Neuronal stem cell (in vitro differentiated cells): ENCODE measurements around the gene PHLDB3.

Experiments used
- DNase-seq: peaks from one replicate; pipeline ENCODE4 v3.0.0-alpha.2; 2013; ENCODE audit warnings: low spot score
- H2AFZ ChIP-seq: one replicate; pipeline ENCODE4 v1.6.1; 2013; ENCODE audit warnings: mild to moderate bottlenecking, low read length, inconsistent platforms
- H2AK5ac ChIP-seq: 2 replicates; pipeline ENCODE4 v1.6.1; 2013; ENCODE audit warnings: low read depth, mild to moderate bottlenecking, inconsistent platforms, low read length, moderate library complexity, mixed read lengths
- H2BK120ac ChIP-seq: 2 replicates; pipeline ENCODE4 v1.6.1; 2013; ENCODE audit warnings: low read depth, mild to moderate bottlenecking, inconsistent platforms, low read length, moderate library complexity, mixed read lengths
- H2BK12ac ChIP-seq: one replicate; pipeline ENCODE4 v1.6.1; 2013; ENCODE audit warnings: low read length, inconsistent platforms
- H2BK15ac ChIP-seq: 2 replicates; pipeline ENCODE4 v1.6.1; 2013; ENCODE audit warnings: mild to moderate bottlenecking, low read length, inconsistent platforms, mixed read lengths
- H2BK5ac ChIP-seq: one replicate; pipeline ENCODE4 v1.6.1; 2013; ENCODE audit warnings: inconsistent platforms, mild to moderate bottlenecking, low read length, moderate library complexity
- H3K14ac ChIP-seq: one replicate; pipeline ENCODE4 v1.6.1; 2013; ENCODE audit warnings: low read length, inconsistent platforms
- H3K18ac ChIP-seq: 2 replicates; pipeline ENCODE4 v1.6.1; 2013; ENCODE audit warnings: low read length, inconsistent platforms
- H3K23ac ChIP-seq: 2 replicates; pipeline ENCODE4 v1.6.1; 2013; ENCODE audit warnings: low read depth, mild to moderate bottlenecking, mixed read lengths, low read length, inconsistent platforms; ENCODE audit not compliant: poor library complexity
- H3K27ac ChIP-seq: replicated peaks from 3 replicates; pipeline ENCODE4 v1.5.1; 2013; ENCODE audit warnings: low read length, inconsistent platforms
- H3K27me3 ChIP-seq, 3 experiments: 2 replicates each; pipeline ENCODE4 v1.6.1; 2013; ENCODE audit warnings: low read length in 3 of 3, mild to moderate bottlenecking in 2 of 3, inconsistent platforms in 1 of 3, low read depth in 1 of 3, mixed read lengths in 1 of 3, moderate library complexity in 1 of 3; ENCODE audit not compliant: control insufficient read depth in 3 of 3, insufficient read depth in 3 of 3
- H3K36me3 ChIP-seq, 2 donors: replicated peaks in 1 of 2; 2 replicates each; pipeline ENCODE4 v1.6.1; 2013; ENCODE audit warnings: low read length in 2 of 2; ENCODE audit not compliant: control insufficient read depth in 2 of 2, insufficient read depth in 2 of 2
- H3K4ac ChIP-seq: 2 replicates; pipeline ENCODE4 v1.6.1; 2013; ENCODE audit warnings: inconsistent platforms, mild to moderate bottlenecking, low read length, moderate library complexity
- H3K4me1 ChIP-seq, 2 donors: 1 replicate in 1 of 2; 2 replicates in 1 of 2; pipeline ENCODE4 v1.6.1; 2013; ENCODE audit warnings: low read length in 2 of 2, low read depth in 1 of 2; ENCODE audit not compliant: control insufficient read depth in 2 of 2, insufficient read depth in 1 of 2
- H3K4me2 ChIP-seq: one replicate; pipeline ENCODE4 v1.6.1; 2013; ENCODE audit warnings: mild to moderate bottlenecking, low read length, inconsistent platforms; ENCODE audit not compliant: insufficient read depth, poor library complexity, severe bottlenecking
- H3K4me3 ChIP-seq, 2 donors: 2 replicates each; pipeline ENCODE4 v1.5.1; 2013; ENCODE audit warnings: low read length in 2 of 2, mild to moderate bottlenecking in 2 of 2, inconsistent platforms in 1 of 2, moderate library complexity in 1 of 2
- H3K79me1 ChIP-seq: one replicate; pipeline ENCODE4 v1.6.1; 2013; ENCODE audit warnings: low read depth, mild to moderate bottlenecking, inconsistent platforms, low read length, moderate library complexity
- H3K9ac ChIP-seq: one replicate; pipeline ENCODE4 v1.6.1; 2013; ENCODE audit warnings: mild to moderate bottlenecking, low read depth, low read length, inconsistent platforms; ENCODE audit not compliant: poor library complexity
- H3K9me3 ChIP-seq, 2 donors: replicated peaks in 1 of 2; 2 replicates each; pipeline versions ENCODE3 to v1.6.1; 2013; ENCODE audit warnings: low read length in 2 of 2, mild to moderate bottlenecking in 2 of 2, inconsistent platforms in 1 of 2, low read depth in 1 of 2, mixed read lengths in 1 of 2, moderate library complexity in 1 of 2; ENCODE audit not compliant: control insufficient read depth in 2 of 2, insufficient read depth in 1 of 2
- H4K8ac ChIP-seq: one replicate; pipeline ENCODE4 v1.6.1; 2013; ENCODE audit warnings: low read depth, mild to moderate bottlenecking, inconsistent platforms, low read length, moderate library complexity
- H4K91ac ChIP-seq: one replicate; pipeline ENCODE4 v1.6.1; 2013; ENCODE audit warnings: low read length, low read depth, mild to moderate bottlenecking, inconsistent platforms; ENCODE audit not compliant: poor library complexity
- WGBS, 2 donors: extraction: QIAGEN DNeasy Blood & Tissue Kit; methylation state at CpG; one replicate each; pipeline ENCODE4 v1.1.7; 2013; ENCODE audit warnings: missing lambda C conversion rate in 2 of 2, mixed read lengths in 1 of 2; ENCODE audit not compliant: insufficient read length in 2 of 2, insufficient replicate concordance in 1 of 2; ENCODE audit errors: extremely low coverage in 2 of 2; 5-methylcytosine and 5-hydroxymethylcytosine counted together

PHLDB3 gene

DNA sequence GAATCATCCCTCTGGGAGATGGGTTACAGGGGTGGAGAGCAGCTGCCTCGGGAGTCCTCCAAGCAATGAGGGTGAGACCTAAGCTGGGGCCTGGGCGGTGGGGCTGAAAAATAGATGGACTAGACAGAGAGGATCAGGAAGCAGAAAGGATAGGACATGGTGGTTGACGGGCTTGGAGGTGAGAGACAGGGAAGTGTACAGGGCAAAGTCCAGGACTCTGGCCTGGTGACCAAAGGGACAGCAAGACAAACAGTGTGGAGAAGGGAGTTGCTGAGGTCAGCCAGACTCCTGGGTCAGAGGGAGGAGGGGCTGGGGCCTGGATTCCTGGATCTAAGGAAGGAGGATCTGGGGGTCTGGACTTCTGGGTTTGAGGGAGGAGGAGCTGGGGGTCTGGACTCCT, 5.5 kb downstream of the PHLDB3 start:
- no peak overlapping the region for H4K8ac ChIP-seq
- H3K4ac ChIP-seq: no peak overlapping the region
- H3K9me3 ChIP-seq: no peaks in the 10 kb centered on the region
- no peaks in the 10 kb centered on the region for H3K79me1 ChIP-seq
- no peak overlapping the region for H2AK5ac ChIP-seq
- H2BK5ac ChIP-seq: no peak overlapping the region
- H3K4me1 ChIP-seq: peaks cover 0 to 8% of the 10 kb centered on the region in 2 donors
- no peak overlapping the region for H2BK12ac ChIP-seq
- no peak overlapping the region for H4K91ac ChIP-seq
- H3K4me3 ChIP-seq: no peak overlapping the region
- H3K14ac ChIP-seq: no peak overlapping the region
- no peak for DNase-seq
- no peak overlapping the region for H3K9ac ChIP-seq
- H3K18ac ChIP-seq: no peak overlapping the region
- no peak overlapping the region for H2AFZ ChIP-seq
- WGBS, 2 donors: no CpG with 5 or more reads among the region's 3 CpGs
- no peak overlapping the region for H2BK120ac ChIP-seq
- no peak overlapping the region for H3K4me2 ChIP-seq
- H3K27ac ChIP-seq: no peak overlapping the region
- peaks cover 7 to 29% of the 10 kb centered on the region in 2 donors for H3K36me3 ChIP-seq
- H3K23ac ChIP-seq: no peak overlapping the region
- no peak overlapping the region for H2BK15ac ChIP-seq
- peaks cover 0 to 26% (median 0%) of the 10 kb centered on the region in 3 experiments for H3K27me3 ChIP-seq

DNA sequence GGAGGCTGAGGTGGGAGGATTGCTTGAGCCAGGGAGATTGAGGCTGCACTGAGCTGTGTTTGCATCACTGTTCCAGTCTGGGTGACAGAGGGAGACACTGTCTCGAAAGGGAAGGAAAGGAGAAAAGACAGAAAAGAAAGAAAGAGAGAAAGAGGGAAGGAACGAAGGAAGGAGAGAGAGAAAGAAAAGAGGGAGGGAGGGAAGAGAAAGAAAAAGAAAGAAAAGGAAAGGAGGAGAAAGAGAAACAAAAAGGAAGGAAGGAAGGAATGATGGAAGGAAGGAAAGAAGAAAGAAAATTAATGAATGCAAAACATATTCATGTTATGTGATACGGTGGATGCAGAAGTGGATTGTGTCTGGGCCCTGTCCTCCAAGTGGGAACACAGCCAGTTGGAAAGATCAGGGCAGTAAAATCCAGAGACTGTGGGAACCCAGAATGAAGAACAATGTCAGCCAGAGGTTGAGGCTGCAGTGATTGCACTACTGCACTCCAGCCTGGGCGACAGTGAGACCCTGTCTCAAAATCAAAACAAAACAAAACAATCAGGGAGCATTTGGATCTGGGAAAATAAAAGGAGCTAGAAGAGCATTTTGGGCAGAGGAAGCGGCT, 6.2 kb downstream of the PHLDB3 start:
- H2AK5ac ChIP-seq: no peak overlapping the region
- H3K4me1 ChIP-seq: peaks cover 0 to 8% of the 10 kb centered on the region in 2 donors
- no peak overlapping the region for H2BK15ac ChIP-seq
- no peak overlapping the region for H3K27ac ChIP-seq
- no peak overlapping the region for H4K91ac ChIP-seq
- no peak overlapping the region for H2BK5ac ChIP-seq
- H3K4ac ChIP-seq: no peak overlapping the region
- H4K8ac ChIP-seq: no peak overlapping the region
- H3K36me3 ChIP-seq: peaks cover 7 to 31% of the 10 kb centered on the region in 2 donors
- no peak overlapping the region for H3K23ac ChIP-seq
- H3K4me3 ChIP-seq: no peak overlapping the region
- no peak overlapping the region for H3K18ac ChIP-seq
- H3K9ac ChIP-seq: no peak overlapping the region
- no peak overlapping the region for H2BK12ac ChIP-seq
- no peak overlapping the region for H3K14ac ChIP-seq
- DNase-seq: no peak
- WGBS, 2 donors: no CpG with 5 or more reads among the region's 5 CpGs
- no peak overlapping the region for H2BK120ac ChIP-seq
- no peak overlapping the region for H2AFZ ChIP-seq
- H3K79me1 ChIP-seq: no peaks in the 10 kb centered on the region
- H3K4me2 ChIP-seq: no peak overlapping the region
- H3K9me3 ChIP-seq: no peaks in the 10 kb centered on the region
- peaks cover 0 to 21% (median 0%) of the 10 kb centered on the region in 3 experiments for H3K27me3 ChIP-seq

DNA sequence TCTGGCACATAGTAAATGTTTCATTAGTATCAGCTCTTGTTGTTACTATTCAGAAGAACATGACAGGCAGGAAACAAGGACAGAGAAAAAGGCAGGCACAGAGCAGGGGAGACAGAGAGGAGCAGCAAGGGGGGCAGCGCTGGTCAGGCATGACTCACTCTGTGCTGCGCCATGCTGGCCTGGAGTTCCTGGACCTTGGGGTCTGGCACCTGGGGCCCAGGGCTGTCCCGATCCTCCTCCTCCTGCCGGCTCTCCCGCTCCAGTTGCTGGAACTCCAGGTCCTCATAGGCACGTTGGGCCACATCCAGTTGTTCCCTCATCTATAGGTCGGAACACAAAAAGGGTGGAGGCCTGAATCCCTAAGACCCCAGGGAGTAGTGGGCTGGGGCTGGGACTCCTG, 7.6 kb downstream of the PHLDB3 start:
- H2BK12ac ChIP-seq: no peak overlapping the region
- no peaks in the 10 kb centered on the region for H3K79me1 ChIP-seq
- no peak overlapping the region for H3K4me2 ChIP-seq
- no peak for DNase-seq
- H3K36me3 ChIP-seq: peaks cover 7 to 30% of the 10 kb centered on the region in 2 donors
- no peak overlapping the region for H3K27ac ChIP-seq
- no peak overlapping the region for H2BK120ac ChIP-seq
- no peak overlapping the region for H4K8ac ChIP-seq
- H2BK15ac ChIP-seq: no peak overlapping the region
- H2AK5ac ChIP-seq: no peak overlapping the region
- H3K4me1 ChIP-seq: peaks cover 0 to 4% of the 10 kb centered on the region in 2 donors
- no peak overlapping the region for H2AFZ ChIP-seq
- H3K9me3 ChIP-seq: no peaks in the 10 kb centered on the region
- no peak overlapping the region for H4K91ac ChIP-seq
- no CpG with 5 or more reads among the region's 7 CpGs for WGBS, 2 donors
- no peak overlapping the region for H3K23ac ChIP-seq
- peaks cover 0 to 7% (median 0%) of the 10 kb centered on the region in 3 experiments for H3K27me3 ChIP-seq
- no peak overlapping the region for H3K9ac ChIP-seq
- no peak overlapping the region for H3K4ac ChIP-seq
- H3K18ac ChIP-seq: no peak overlapping the region
- no peak overlapping the region for H2BK5ac ChIP-seq
- no peak overlapping the region for H3K14ac ChIP-seq
- no peak overlapping the region for H3K4me3 ChIP-seq

- Histone ChIP-seq H2AFZ (no peak overlapping the region), H3K4ac (no peak overlapping the region), H2BK12ac (no peak overlapping the region), H3K4me1 (no peaks in the 10 kb centered on the region), H4K8ac (no peak overlapping the region), H3K27ac (no peak overlapping the region), H3K18ac (no peak overlapping the region), H2AK5ac (no peak overlapping the region), H3K9me3 (no peaks in the 10 kb centered on the region), H3K36me3 (peaks cover 7 to 31% of the 10 kb centered on the region in 2 donors), H2BK5ac (no peak overlapping the region), H4K91ac (no peak overlapping the region), H3K27me3 (no peaks in the 10 kb centered on the region), H3K4me2 (no peak overlapping the region), H3K79me1 (no peaks in the 10 kb centered on the region), H2BK15ac (no peak overlapping the region), H3K14ac (no peak overlapping the region), H3K23ac (no peak overlapping the region), H3K9ac (no peak overlapping the region), H2BK120ac (no peak overlapping the region), H3K4me3 (no peak overlapping the region)
- no CpG with 5 or more reads among the region's 8 CpGs for WGBS, 2 donors
- no peak for DNase-seq
These were observed 9.5 kb downstream of the PHLDB3 start for GRCh38 chr19:43495082-43495481.
